ENCODE measurements around the gene CTNND2.

GRCh38 chr5:11292648-11293356, 611.4 kb downstream of the CTNND2 start:
- TF ChIP-seq HDGF (IDR thresholded peaks at IDR 0.05; ENCODE audit: borderline replicate concordance) = no peak
- no peak for TF ChIP-seq FOXK2 (IDR thresholded peaks at IDR 0.05)
- no peak for TF ChIP-seq TARDBP (IDR thresholded peaks at IDR 0.05)

Measured in HEK293T (cell line).